ENCODE measurements around the gene DPM3.

DPM3 gene

GRCh38 chr1:155139895-155140629 is at the start of gene DPM3 (continued):
- no peak for TF ChIP-seq ZFP41 (tag by site-specific recombination; IDR thresholded peaks at IDR 0.05; ENCODE audit: borderline replicate concordance)
- TF ChIP-seq BCL11B (tag by site-specific recombination; IDR thresholded peaks at IDR 0.05; ENCODE audit: low read depth): 0 out of 2 replicates have a peak, but pooled peaks have one; percentile 49
- no peak for TF ChIP-seq REPIN1 (tag by site-specific recombination; IDR thresholded peaks at IDR 0.05; ENCODE audit: low read depth)
- TF ChIP-seq ZFP37 (tag by site-specific recombination; IDR thresholded peaks at IDR 0.05): no peak; the same call in none of the 2 replicates
- TF ChIP-seq IKZF3 (tag by site-specific recombination; IDR thresholded peaks at IDR 0.05): no peak
- peak; percentile 74 for TF ChIP-seq GLIS1 (tag by site-specific recombination; IDR thresholded peaks at IDR 0.05)
- TF ChIP-seq, protein P1, sequence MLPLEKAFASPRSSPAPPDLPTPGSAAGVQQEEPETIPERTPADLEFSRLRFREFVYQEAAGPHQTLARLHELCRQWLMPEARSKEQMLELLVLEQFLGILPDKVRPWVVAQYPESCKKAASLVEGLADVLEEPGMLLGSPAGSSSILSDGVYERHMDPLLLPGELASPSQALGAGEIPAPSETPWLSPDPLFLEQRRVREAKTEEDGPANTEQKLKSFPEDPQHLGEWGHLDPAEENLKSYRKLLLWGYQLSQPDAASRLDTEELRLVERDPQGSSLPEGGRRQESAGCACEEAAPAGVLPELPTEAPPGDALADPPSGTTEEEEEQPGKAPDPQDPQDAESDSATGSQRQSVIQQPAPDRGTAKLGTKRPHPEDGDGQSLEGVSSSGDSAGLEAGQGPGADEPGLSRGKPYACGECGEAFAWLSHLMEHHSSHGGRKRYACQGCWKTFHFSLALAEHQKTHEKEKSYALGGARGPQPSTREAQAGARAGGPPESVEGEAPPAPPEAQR (tag by site-specific recombination; IDR thresholded peaks at IDR 0.05): no peak
- no peak for TF ChIP-seq ZFP69B (tag by site-specific recombination; IDR thresholded peaks at IDR 0.05)
- no peak for TF ChIP-seq ZNF157 (tag by site-specific recombination; IDR thresholded peaks at IDR 0.05)
- no peak for TF ChIP-seq KLF7 (tag by site-specific recombination; IDR thresholded peaks at IDR 0.05; ENCODE audit: borderline replicate concordance)
- no peak for TF ChIP-seq ZSCAN16 (tag by site-specific recombination; IDR thresholded peaks at IDR 0.05)
- TF ChIP-seq ZNF76 (tag by site-specific recombination; IDR thresholded peaks at IDR 0.05; ENCODE audit: borderline replicate concordance, low read depth): peak; percentile 97
- TF ChIP-seq, protein P2, sequence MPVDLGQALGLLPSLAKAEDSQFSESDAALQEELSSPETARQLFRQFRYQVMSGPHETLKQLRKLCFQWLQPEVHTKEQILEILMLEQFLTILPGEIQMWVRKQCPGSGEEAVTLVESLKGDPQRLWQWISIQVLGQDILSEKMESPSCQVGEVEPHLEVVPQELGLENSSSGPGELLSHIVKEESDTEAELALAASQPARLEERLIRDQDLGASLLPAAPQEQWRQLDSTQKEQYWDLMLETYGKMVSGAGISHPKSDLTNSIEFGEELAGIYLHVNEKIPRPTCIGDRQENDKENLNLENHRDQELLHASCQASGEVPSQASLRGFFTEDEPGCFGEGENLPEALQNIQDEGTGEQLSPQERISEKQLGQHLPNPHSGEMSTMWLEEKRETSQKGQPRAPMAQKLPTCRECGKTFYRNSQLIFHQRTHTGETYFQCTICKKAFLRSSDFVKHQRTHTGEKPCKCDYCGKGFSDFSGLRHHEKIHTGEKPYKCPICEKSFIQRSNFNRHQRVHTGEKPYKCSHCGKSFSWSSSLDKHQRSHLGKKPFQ (tag by site-specific recombination; IDR thresholded peaks at IDR 0.05): no peak
- TF ChIP-seq ZNF529 (tag by site-specific recombination; IDR thresholded peaks at IDR 0.05; ENCODE audit: insufficient replicate concordance): no peak
- TF ChIP-seq, protein P3, sequence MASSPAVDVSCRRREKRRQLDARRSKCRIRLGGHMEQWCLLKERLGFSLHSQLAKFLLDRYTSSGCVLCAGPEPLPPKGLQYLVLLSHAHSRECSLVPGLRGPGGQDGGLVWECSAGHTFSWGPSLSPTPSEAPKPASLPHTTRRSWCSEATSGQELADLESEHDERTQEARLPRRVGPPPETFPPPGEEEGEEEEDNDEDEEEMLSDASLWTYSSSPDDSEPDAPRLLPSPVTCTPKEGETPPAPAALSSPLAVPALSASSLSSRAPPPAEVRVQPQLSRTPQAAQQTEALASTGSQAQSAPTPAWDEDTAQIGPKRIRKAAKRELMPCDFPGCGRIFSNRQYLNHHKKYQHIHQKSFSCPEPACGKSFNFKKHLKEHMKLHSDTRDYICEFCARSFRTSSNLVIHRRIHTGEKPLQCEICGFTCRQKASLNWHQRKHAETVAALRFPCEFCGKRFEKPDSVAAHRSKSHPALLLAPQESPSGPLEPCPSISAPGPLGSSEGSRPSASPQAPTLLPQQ (tag by site-specific recombination; IDR thresholded peaks at IDR 0.05): peak; percentile 88; the same call in 1 of the 2 replicates
- peak; percentile 71 for TF ChIP-seq ZEB2 (tag by site-specific recombination; IDR thresholded peaks at IDR 0.05)
- TF ChIP-seq ZFP3 (tag by site-specific recombination; IDR thresholded peaks at IDR 0.05; ENCODE audit: low read depth): no peak
- no peak for TF ChIP-seq SETDB1 (IDR thresholded peaks at IDR 0.05; ENCODE audit: insufficient read length, low read length)
- no peak for TF ChIP-seq ZNF530 (tag by site-specific recombination; IDR thresholded peaks at IDR 0.05; ENCODE audit: low read depth)
- TF ChIP-seq ZSCAN5A (tag by site-specific recombination; IDR thresholded peaks at IDR 0.05): no peak
- no peak for TF ChIP-seq ZNF175 (tag by site-specific recombination; IDR thresholded peaks at IDR 0.05)
- TF ChIP-seq ATF2 (tag by site-specific recombination; IDR thresholded peaks at IDR 0.05; ENCODE audit: low read depth): no peak
- no peak for TF ChIP-seq ZNF416 (tag by site-specific recombination; IDR thresholded peaks at IDR 0.05)
- TF ChIP-seq ZNF248 (tag by site-specific recombination; IDR thresholded peaks at IDR 0.05): no peak
- TF ChIP-seq ZNF843 (tag by site-specific recombination; IDR thresholded peaks at IDR 0.05): peak; percentile 46; the same call in 1 of the 2 replicates
- no peak for TF ChIP-seq CTCF (tag by site-specific recombination; IDR thresholded peaks at IDR 0.05)
- TF ChIP-seq ZNF677 (tag by site-specific recombination; IDR thresholded peaks at IDR 0.05): no peak
- peak; percentile 90 for TF ChIP-seq ZFHX2 (tag by site-specific recombination; conservative IDR thresholded peaks at IDR 0.05)
- peak; percentile 70; the same call in 1 of the 2 replicates for TF ChIP-seq ZNF391 (tag by site-specific recombination; IDR thresholded peaks at IDR 0.05; ENCODE audit: borderline replicate concordance, low read depth)
- no peak for TF ChIP-seq ZNF433 (tag by site-specific recombination; IDR thresholded peaks at IDR 0.05; ENCODE audit: low read depth)
- TF ChIP-seq WT1 (tag by site-specific recombination; IDR thresholded peaks at IDR 0.05): peak; percentile 60
